Liver (tissue), 3 donors: ENCODE data around the gene C20orf202.

ENCODE experiments used
- CTCF ChIP-seq: fragments of 150-350 bp; IDR thresholded peaks from 2 replicates; pipeline ENCODE4 v1.5.1; 2017; ENCODE audit warnings: improper control_type of control experiment, low read depth, low read length; ENCODE audit not compliant: missing input control
- GABPA ChIP-seq, 2 donors: IDR thresholded peaks in 1 of 2; conservative IDR thresholded peaks in 1 of 2; 2 replicates each; pipeline ENCODE4 v1.6.1; 2016; ENCODE audit warnings: antibody characterized with exemption in 2 of 2, mild to moderate bottlenecking in 1 of 2, moderate library complexity in 1 of 2
- RXRA ChIP-seq, 2 donors: IDR thresholded peaks; 2 replicates each; pipeline ENCODE4 v1.6.1; 2017 to 2018; ENCODE audit warnings: antibody characterized with exemption in 2 of 2, mild to moderate bottlenecking in 1 of 2
- SP1 ChIP-seq: IDR thresholded peaks from 2 replicates; pipeline ENCODE4 v1.6.1; 2018; ENCODE audit warnings: antibody characterized with exemption, mild to moderate bottlenecking
- YY1 ChIP-seq: IDR thresholded peaks from 2 replicates; pipeline ENCODE4 v1.6.1; 2016; ENCODE audit warnings: antibody characterized with exemption, mild to moderate bottlenecking
- ZBTB33 ChIP-seq: IDR thresholded peaks from 2 replicates; pipeline ENCODE4 v1.6.1; 2016; ENCODE audit warnings: antibody characterized with exemption
- donor health status: healthy.
- donor health status: healthy.

- TF ChIP-seq RXRA (IDR thresholded peaks at IDR 0.05) (no peak), CTCF (no peak), ZBTB33 (no peak), SP1 (no peak), GABPA (IDR thresholded peaks at IDR 0.05 in 1 of 2, conservative IDR thresholded peaks at IDR 0.05 in 1 of 2) (no peak), YY1 (no peak)
Measured at GRCh38 chr20:1202762-1203504, at the start of gene C20orf202.
